Psoas muscle (tissue), 8 donors: ENCODE results near the gene WDR35. TPM values are rescaled to one million over a fixed set of nuclear protein-coding genes. Genes with fewer than 3 reads are reported as not detected.

ENCODE experiments used
- ATAC-seq, 4 donors: fragments of 200-7000 bp; cut with Tn5 transposase; one replicate each; pipeline ENCODE4 v1.9.1; 2020; ENCODE audit warnings: moderate library complexity in 3 of 4, mild to moderate bottlenecking in 2 of 4
- DNase-seq, 2 donors: peaks; one replicate each; pipeline ENCODE4 v3.0.0-alpha.2; 2020
- H3K27ac ChIP-seq: fragments of 200-600 bp; one replicate; pipeline ENCODE4 v1.8.0; 2022
- H3K27me3 ChIP-seq, 3 donors: fragments of 200-600 bp in 1 of 3; one replicate each; pipeline versions ENCODE4 v1.6.1 to v1.8.0; 2013 to 2022; ENCODE audit warnings: low read length in 2 of 3, mild to moderate bottlenecking in 2 of 3, moderate library complexity in 1 of 3; ENCODE audit not compliant: insufficient read depth in 3 of 3
- H3K36me3 ChIP-seq, 2 donors: fragments of 200-600 bp in 1 of 2; one replicate each; pipeline versions ENCODE4 v1.6.1 to v1.8.0; 2013 to 2022; ENCODE audit warnings: low read depth in 1 of 2, mild to moderate bottlenecking in 1 of 2, moderate library complexity in 1 of 2; ENCODE audit not compliant: insufficient read depth in 1 of 2
- H3K4me1 ChIP-seq: fragments of 200-600 bp; one replicate; pipeline ENCODE4 v1.8.0; 2022
- H3K4me3 ChIP-seq: fragments of 200-600 bp; one replicate; pipeline ENCODE4 v1.8.0; 2022; ENCODE audit warnings: mild to moderate bottlenecking
- H3K9me3 ChIP-seq: fragments of 200-600 bp; one replicate; pipeline ENCODE4 v1.8.0; 2022
- WGBS, 3 donors: extraction: QIAGEN DNeasy Blood & Tissue Kit; methylation state at CpG; one replicate each; pipeline versions ENCODE4 v1.1.6 to v1.1.7; 2013; 5-methylcytosine and 5-hydroxymethylcytosine counted together
- intact Hi-C, 2 donors: fragments of 100-400 bp; cut with DNase I; formaldehyde crosslinking; loops; one replicate each; pipeline versions ENCODE4 v1.11.0 to v1.14.2; 2022
- polyA plus RNA-seq, 3 donors: library from polyadenylated mRNA; stranded (reverse); fragments of 200-250 nt; gene quantifications; one replicate each; pipeline ENCODE4 v1.2.3, GENCODE V29; 2013
- total RNA-seq, 4 donors: library from RNA; stranded (reverse); fragmentation: NEBNext Ultra II Directional in 2 of 4; extraction: Animal tissue kit (Norgen Biotek cat#: 25700) in 2 of 4; gene quantifications; one replicate each; pipeline versions ENCODE4 v1.2.1 to v1.2.4, GENCODE V29; 2021 to 2023
- TF ChIP-seq, protein P1 (sequence below): fragments of 200-600 bp; IDR thresholded peaks from one replicate; pipeline ENCODE4 v1.8.0; 2022; ENCODE audit warnings: antibody characterized with exemption
- donor health status: healthy with polysubstance abuse.
- donor health status: DM: no; HTN: no; CAD: no; lungs with moderate emphysema.
- donor health status: Bipolar disorder and iron deficiency.
- donor health status: healthy.
- donor health status: DM: yes; HTN: yes; CAD: no.
- donor health status: DM: no; HTN: no; CAD: no.
- donor health status: DM: no; HTN: no; CAD: no.
- donor health status: DM: yes; HTN: yes; CAD: no.

Gene WDR35
- total and polyA plus RNA-seq, 7 donors = 1.7 to 6.1 (median 3.4) TPM

DNA sequence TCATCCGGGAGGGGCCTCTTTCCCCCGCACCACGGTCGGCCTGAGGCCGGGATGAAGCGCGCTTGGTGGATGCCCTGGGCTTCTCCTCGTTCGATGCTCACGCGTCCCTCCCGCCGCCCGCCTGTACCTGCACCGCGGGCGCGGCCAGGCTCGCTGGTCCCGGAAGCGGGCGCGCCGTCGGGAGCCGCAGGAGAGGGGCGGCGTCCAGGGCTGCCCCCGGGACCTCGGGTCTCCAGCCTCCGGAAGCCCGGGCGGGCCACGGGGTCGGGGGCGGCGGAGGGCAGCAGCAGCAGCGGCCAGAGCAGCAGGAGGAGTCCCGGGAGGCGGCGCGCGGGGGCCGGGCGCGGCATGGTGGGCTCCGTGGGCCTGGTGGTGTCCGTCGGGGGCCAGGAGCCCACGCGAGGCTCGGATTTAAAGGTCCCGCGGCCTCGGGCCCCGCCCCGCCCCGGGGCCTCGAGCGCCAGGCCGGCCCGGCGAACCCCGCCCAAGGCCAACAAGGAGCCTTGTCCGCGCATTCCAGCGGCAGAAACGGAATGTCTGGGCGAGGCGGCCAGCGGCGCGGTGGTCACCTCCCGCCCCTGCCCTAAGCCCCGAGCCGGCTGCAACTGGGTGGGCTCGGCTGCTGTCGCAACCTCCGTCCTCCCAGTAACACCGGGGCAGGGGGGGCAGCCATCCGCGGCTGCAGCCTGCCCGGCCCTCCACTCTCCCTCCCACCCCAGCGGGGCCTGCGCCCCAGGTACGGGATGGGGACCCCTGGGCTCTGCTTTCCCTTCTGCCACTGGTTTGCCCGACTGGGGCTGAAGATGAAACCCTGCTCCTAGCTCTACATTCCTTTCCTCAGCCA is 22.6 kb upstream of the WDR35 start, which contains the start of gene MATN3:
Gene MATN3 (minus strand): TSS at position 387 of the 844 bp plus-strand sequence. CDS start 37 bp downstream, at position 350.
- peak within 1 kb of the TSS; percentile 36 for H3K27ac ChIP-seq
- H3K9me3 ChIP-seq = no peaks in the 10 kb centered on the region
- TF ChIP-seq, protein P1, sequence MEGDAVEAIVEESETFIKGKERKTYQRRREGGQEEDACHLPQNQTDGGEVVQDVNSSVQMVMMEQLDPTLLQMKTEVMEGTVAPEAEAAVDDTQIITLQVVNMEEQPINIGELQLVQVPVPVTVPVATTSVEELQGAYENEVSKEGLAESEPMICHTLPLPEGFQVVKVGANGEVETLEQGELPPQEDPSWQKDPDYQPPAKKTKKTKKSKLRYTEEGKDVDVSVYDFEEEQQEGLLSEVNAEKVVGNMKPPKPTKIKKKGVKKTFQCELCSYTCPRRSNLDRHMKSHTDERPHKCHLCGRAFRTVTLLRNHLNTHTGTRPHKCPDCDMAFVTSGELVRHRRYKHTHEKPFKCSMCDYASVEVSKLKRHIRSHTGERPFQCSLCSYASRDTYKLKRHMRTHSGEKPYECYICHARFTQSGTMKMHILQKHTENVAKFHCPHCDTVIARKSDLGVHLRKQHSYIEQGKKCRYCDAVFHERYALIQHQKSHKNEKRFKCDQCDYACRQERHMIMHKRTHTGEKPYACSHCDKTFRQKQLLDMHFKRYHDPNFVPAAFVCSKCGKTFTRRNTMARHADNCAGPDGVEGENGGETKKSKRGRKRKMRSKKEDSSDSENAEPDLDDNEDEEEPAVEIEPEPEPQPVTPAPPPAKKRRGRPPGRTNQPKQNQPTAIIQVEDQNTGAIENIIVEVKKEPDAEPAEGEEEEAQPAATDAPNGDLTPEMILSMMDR = no peak
- no peaks in the 10 kb centered on the region for H3K36me3 ChIP-seq
- H3K4me3 ChIP-seq = peak within 1 kb of the TSS; percentile 64
- ATAC-seq (peak; percentile 57 to 79 (median 71)), DNase-seq (peak; percentile 43 to 58)
- peaks cover 3% of the 10 kb centered on the region for H3K4me1 ChIP-seq
- peaks cover 0 to 25% (median 7%) of the 10 kb centered on the region in 3 donors for H3K27me3 ChIP-seq
- intact Hi-C loops = no loop called here
- WGBS, 3 donors = 1% methylated on average over 56 to 87 of the region's 87 CpGs

DNA sequence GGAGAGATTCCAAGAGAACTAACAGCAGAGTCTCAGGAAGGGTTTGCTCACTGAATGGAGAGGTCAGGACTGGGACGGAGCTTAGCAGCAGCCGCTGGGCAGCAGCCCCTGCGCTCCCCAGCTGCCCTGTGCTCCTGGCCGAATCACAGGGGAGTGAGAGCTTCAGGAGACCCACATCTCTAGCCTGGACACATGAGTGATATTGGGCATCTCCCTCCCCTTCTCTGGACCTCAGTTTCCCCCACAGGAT is 22.1 kb upstream of the WDR35 start:
- WGBS, 3 donors = 23 to 44% (median 26%) methylated on average over 4 of the region's 4 CpGs
- intact Hi-C loops = no loop called here
- peak overlapping the region; percentile 64 for H3K4me3 ChIP-seq

DNA sequence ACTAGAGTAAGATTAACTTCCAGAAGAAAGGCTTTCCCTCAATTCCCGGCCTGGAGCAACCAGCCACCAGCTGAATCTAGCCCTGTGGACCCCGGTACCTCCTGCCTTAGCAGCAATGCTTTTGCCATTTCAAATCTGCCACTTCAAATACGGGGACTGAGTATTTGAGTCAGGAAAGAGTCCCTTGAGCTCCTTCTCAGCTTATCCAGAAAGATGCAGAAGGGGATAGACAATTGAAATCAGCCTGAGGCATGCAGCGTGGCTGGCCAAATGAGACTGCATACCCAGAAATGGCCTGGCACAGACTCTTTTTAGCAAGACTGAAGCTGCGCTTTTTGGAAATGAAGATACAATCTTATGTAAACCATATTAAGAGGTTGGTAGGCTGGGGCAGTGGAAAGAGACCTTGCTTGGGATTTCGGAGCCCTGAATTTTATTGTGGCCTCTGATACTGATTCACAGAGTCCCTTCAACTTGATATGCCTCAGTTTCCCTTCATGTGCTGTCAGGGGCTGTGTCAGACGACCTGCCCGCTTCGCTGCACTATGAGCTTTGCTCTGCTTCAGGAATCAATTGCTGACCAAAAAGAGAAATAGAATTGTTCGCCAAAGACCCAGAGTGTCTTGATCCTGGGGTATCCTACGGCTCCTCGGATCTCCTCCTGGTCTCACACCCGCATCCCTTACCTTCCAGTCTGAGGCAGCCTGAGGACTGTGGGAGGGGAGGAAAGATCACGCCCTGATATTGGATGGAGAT is 21.5 kb upstream of the WDR35 start:
- TF ChIP-seq, protein P1 = no peak
- no peak overlapping the region for H3K27ac ChIP-seq
- no peak for ATAC-seq
- peaks cover 0 to 25% (median 7%) of the 10 kb centered on the region in 3 donors for H3K27me3 ChIP-seq
- H3K4me1 ChIP-seq = peaks cover 3% of the 10 kb centered on the region
- intact Hi-C loops = no loop called here
- H3K36me3 ChIP-seq = no peaks in the 10 kb centered on the region
- H3K9me3 ChIP-seq = no peaks in the 10 kb centered on the region
- H3K4me3 ChIP-seq = no peak overlapping the region
- WGBS, 3 donors = 81 to 87% (median 85%) methylated on average over 14 of the region's 14 CpGs
- no peak for DNase-seq

More for the DNA sequence above, 22.1 kb upstream of the WDR35 start:
- Histone ChIP-seq H3K36me3 (no peaks in the 10 kb centered on the region), H3K9me3 (no peaks in the 10 kb centered on the region), H3K27me3 (peaks cover 0 to 25% (median 7%) of the 10 kb centered on the region in 3 donors), H3K27ac (no peak overlapping the region), H3K4me1 (peaks cover 3% of the 10 kb centered on the region)
- ATAC-seq = no peak
- DNase-seq = no peak
- TF ChIP-seq, protein P1 = no peak

DNA sequence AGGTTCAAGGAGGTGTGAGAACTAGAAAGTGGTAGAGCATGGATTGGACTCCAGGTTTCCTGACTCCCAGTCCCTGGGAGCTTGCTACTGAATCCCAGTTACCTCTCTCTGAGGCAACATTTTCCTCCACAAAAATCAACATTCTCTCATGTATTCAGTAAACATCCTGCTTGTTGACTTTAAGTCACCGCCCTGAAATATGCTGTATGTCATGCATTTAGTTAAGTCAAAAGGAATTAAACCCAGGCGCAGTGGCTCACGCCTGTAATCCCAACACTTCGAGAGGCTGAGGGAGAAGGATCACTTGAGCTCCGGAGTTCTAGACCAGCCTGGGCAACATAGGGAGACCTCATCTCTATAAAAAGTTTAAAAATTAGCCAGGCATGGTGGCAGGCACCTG is 18.8 kb upstream of the WDR35 start:
- H3K36me3 ChIP-seq = no peaks in the 10 kb centered on the region
- WGBS, 3 donors = 84 to 87% (median 87%) methylated on average over 5 of the region's 5 CpGs
- H3K9me3 ChIP-seq = no peaks in the 10 kb centered on the region
- intact Hi-C loops = no loop called here
- TF ChIP-seq, protein P1 = no peak
- no peak overlapping the region for H3K27ac ChIP-seq
- peaks cover 3% of the 10 kb centered on the region for H3K4me1 ChIP-seq
- ATAC-seq (no peak), DNase-seq (no peak)
- no peak overlapping the region for H3K4me3 ChIP-seq
- peaks cover 0 to 25% (median 7%) of the 10 kb centered on the region in 3 donors for H3K27me3 ChIP-seq
